H54 (cell line): Measurements from ENCODE around the gene IDH2.

Experiments
- DNase-seq: peaks from one replicate; pipeline ENCODE4 v3.0.0; 2011; ENCODE audit warnings: low spot score, mixed read lengths; ENCODE audit not compliant: insufficient read length
- FAIRE-seq: peaks from 3 replicates; lab custom pipeline; 2011; peaks lifted over from hg19 to GRCh38; lab: Jason Lieb, UNC
- POLR2A ChIP-seq: IDR thresholded peaks from 2 replicates; pipeline ENCODE4 v1.6.1; 2011; ENCODE audit warnings: low read depth, mild to moderate bottlenecking, low read length

IDH2 gene

DNA sequence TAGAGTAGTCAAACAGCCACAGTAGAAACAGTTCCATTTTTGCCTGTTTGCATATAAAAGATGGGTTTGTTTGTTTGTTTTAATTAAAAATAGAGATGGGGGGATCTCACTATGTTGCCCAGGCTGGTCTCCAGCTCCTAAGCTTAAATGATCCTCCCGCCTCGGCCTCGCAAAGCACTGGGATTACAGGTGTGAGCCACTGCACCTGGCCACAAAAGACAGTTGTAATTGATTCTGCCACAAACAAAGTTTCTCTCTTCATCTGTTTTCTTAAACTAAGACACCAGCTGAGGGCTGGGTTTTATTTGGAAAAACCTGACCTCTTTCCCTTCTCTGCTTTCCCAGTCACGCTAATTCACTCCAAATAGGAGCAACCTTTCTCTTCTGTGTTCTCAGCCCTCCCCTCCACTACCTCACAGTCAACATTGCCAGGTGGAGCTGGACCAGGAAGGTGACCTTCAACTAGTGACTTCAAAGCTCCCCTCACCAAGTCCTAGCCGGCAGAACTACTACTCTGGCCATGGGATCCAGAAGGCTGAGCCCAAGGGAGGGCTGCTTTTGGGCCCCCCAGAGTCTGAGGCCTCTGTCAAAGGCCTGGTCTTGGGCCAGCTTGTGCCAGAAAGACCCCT lies 1.5 kb upstream of the IDH2 start:
- no peak for FAIRE-seq
- no peak for DNase-seq

DNA sequence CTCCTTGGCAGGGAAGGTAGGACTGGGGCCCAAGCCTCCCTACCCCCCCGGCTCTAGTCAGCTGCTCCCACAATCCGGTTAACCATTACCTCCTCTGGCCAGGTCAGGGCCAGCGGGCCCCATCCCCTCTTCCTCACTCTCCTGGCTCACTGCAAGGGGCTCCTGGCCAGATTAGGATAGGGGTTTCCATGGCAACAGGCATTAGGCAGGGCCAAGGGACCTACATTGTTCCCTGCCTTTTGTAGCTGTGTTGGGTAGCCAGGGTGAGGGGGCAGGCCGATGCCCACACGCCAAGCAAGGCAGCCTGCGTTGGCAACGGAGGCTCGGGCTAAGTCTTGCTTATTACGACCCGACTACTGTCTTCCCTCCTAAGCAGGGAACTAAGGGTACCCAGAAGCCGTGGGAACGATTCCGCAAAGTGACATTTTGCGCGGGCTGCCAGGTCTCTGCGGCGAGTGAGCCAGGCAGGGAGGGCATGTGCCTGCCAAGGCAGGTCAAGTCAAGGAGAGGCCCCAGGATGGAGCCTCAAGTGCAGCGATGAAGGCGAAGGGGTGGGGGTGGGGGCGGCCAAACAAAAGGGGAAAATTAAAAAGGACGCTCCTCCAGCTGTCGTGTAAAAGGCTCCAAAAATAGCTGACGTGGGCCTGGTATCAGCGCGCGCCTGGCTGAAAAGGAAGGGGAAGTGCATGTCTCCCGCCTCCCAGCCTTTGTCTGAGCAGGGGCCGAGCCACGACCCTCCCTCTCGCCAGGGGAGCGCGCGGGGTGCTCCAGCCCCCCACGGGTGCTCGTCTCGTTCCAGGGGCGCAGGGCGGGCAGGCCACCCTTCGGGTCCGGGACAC lies 919 bp downstream of the IDH2 start:
- DNase-seq = no peak
- no peak for FAIRE-seq
- no peak for TF ChIP-seq POLR2A

More for the DNA sequence above, 1.5 kb upstream of the IDH2 start:
- TF ChIP-seq POLR2A = no peak

DNA sequence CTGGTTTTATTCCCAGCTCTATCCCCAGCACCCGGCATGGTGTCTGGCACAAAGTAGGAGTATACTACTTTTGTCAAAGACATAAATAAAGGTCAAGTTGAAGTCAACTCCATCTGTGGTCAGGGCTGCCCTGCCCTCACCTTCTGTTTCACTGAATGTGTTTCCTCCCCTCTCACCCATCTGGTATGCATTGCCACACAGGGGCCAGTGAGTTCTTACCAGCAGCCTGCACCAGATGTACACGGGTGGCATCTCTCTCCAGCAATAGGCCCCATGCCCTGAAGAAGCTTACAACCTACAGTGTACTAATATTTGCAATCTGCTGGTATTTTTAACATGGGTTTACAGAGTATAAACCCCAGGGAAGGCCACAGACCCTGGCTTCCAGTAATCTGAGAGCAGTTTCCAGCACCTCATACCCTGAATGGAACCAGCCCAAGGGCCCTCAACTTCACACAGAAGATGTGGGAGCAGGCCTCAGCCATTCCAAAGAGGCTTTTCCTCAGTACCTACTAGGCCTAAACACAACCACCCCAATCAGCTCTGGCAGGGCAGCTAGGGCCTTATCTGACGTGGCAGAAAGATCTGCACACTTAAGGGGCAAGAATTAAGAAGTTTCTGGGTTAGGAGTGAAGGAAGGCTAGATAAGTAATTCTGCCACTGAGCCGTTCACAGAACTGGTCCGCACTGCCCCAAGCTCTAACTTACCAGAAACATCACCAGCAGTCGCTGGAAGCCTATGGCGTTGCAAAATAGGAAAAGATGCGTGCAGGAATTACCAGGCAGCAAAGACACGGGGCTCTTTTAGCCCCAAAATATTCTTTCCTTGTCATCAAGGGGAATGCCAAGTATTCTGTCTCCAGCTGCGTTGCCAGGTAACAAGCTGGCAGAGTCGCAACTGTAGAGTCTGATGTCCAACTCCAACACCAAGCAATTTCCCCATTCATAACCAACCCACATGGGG lies 2.1 kb downstream of the IDH2 start:
- FAIRE-seq (no peak), DNase-seq (peak; percentile 74)
- TF ChIP-seq POLR2A = no peak

DNA sequence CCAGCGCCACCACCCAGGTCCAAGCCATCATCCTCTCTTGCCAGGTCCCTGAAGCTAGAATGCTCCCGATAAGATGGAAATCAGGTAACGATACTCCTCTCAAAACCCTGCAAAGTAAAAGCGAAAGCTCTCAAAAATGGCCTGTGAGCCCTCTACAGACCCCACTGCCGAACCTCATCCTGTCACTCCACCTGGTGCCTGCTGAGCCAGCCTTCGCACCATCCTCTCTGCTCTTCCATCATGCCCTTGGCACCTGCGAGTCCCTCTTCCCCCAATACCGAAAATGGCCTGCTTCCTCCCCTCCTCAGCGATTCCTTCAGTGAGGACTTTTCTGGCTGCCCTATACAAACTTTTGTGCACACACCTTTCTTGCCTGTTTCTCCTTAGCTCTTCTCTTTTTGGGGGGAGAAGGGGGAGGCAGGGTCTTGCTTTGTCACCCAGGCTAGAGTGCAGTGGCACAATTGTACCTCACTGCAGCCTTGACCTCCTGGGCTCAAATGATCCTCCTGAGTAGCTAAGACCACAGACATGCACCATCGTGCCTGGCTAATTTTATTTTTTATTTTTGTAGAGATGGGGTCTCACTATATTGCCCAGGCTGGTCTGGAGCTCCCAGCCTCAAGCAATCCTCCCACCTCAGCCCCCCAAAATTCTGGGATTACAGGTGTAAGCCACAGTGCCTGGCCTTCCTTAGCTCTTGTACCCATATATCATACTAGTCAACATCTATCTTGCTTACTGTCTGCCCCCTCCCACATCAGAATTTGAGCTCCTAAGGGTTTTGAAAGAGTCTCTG lies 3.0 kb downstream of the IDH2 start:
- DNase-seq = no peak
- no peak for FAIRE-seq
- TF ChIP-seq POLR2A = no peak

DNA sequence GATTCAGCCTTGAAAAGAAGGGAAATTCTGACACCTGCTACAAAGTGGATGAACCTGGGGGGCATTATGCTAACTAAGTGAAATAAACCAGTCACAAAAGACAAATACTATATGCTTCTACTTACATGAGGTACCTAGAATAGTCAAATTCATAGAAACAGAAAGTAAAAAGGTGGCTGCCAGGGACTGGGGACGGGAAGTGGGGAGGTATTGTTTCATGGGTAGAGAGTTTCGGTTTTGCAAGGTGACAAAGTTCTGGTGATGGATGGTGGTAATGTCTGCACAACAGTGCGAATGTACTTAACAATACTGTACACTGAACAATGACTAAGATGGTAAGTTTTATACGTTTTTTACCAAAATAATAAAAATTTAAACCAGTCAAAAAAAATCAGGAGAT lies 4.8 kb downstream of the IDH2 start:
- no peak for FAIRE-seq
- no peak for TF ChIP-seq POLR2A
- DNase-seq = no peak

DNA sequence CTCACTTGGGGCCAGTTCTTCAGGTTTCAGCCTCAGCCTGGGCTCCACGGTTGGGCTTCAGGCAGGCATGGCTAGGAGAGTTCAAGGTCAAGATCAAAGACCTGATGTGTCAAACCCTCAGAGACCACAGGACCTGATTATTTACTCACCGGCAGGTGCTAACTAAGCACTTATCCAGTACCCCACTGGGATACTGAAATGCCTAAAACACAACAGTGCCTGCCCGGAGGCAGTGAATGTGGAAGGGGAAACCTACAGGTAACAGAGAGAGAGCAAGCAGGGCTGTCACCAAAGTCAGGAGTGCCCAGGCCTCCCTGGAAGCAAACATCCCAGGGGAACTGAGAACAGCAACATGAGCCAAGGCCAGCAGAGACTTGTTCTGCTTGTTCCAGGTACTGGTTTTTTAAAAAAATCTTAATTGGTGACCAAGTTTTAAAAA lies 6.7 kb downstream of the IDH2 start:
- no peak for TF ChIP-seq POLR2A
- FAIRE-seq (no peak), DNase-seq (no peak)

DNA sequence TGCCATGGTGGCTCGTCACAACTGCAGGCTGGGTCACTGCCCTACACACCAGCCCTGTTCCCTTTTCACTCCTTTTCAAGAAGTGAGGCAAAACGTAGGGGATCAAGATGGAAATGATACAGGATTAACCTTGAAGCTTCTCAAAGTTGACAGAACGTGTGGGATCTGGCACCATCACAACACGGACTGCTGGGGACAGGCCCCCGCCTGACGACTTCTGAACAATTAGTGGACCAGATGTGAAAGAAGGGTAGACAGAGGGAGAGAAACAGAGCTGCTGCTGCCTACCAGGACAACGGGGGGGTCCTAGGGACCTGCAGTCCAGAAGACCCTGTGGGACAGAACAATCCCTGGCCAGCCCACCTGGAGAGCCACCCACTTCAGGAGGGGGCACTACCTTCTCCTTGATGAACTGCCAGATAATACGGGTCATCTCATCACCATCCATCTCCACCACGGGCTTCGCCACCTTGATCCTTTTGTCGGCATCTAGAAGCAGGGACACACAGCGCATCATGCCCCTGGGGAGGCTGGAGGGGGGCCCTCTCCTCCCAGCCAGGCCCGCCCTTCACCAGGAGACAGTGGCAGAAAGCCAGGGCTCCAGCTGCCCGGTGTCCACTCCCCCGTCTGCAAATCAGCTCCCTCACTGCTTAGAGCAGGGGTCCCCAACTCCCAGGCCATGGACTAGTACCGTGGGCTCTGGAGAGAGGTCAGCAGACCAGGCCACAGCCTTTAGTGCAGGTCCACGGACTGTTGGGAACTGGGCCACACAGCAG lies 10.9 kb downstream of the IDH2 start:
- TF ChIP-seq POLR2A = no peak
- DNase-seq (no peak), FAIRE-seq (no peak)

DNA sequence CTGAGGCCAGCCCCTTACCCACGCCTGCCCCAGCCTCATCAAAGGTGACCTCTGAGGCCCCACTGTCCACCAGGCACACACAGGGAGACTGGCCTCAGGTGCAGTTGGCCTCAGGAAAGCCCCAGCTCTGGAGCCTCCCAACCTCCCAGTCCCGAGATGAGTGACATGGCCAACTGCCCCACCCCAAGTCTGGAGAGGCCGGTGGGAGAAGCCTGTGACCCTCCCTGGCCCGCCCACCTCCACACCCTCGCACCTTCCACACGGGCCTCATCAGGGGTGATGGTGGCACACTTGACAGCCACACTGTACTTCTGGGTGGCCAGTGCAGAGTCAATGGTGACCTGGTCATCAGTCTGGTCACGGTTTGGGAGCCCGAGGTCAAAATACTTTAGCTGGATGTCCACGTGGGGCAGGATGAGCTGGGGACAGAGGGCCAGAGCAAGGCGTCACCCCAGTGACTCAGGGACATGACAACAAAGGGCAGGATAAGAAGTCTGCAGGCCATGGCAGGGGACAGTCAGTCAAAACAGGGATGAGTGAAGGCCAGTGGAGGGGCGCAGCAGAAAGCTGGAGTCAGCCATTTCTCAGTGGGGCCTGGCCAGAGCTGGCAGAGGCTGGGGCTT lies 11.9 kb downstream of the IDH2 start:
- FAIRE-seq (no peak), DNase-seq (no peak)

DNA sequence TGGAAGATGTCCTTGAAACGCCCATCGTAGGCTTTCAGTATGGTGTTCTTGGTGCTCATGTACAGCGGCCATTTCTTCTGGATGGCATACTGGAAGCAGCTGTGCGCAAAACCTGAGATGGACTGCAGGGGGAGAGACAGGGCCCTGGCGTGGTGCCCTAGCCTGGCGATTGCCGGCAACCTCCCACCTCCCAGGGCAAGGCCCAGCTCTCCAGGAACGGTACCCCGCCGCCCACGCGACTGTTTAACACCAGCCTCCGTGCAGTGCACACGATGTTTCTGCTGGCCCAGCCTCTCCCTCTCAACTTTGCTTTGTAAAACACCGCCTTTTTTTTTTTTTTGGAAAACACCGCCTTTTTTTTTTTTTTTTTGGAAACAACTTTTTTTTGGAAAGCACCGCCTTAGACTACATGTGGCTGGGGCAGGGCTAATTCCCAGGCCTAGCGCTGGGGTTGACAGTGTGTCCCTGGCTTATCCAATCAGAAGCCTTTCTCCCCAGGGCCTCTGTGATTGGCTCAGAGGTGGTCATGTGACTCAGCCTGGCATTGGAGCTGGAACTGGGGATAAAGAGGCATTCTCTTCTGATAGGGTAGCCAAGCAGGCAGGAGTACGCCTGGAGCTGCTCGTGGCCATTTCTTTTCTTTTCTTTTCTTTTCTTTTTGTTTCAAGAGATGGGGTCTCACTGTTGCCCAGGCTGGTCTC lies 14.7 kb downstream of the IDH2 start:
- TF ChIP-seq POLR2A = no peak
- FAIRE-seq (no peak), DNase-seq (no peak)

More for the DNA sequence above, 11.9 kb downstream of the IDH2 start:
- TF ChIP-seq POLR2A = no peak

DNA sequence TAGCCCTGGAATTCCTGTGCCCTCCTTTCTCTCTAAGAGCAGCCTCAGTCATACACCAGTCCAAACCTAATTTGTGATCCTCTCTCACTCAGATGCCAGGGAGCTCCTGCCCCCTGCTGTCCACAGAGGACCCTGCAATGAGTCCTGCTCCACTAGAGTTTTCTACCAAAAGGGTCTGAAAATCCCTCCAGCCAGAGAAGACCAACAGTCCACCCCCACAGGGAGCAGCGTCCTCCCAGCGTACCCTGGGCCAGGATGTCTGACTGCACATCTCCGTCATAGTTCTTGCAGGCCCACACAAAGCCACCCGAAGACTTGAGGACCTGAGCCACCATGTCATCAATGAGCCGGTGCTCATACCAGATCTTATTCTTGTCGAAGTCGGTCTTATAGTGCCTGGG lies 15.4 kb downstream of the IDH2 start:
- FAIRE-seq = no peak
- no peak for TF ChIP-seq POLR2A
- peak; percentile 26 for DNase-seq

DNA sequence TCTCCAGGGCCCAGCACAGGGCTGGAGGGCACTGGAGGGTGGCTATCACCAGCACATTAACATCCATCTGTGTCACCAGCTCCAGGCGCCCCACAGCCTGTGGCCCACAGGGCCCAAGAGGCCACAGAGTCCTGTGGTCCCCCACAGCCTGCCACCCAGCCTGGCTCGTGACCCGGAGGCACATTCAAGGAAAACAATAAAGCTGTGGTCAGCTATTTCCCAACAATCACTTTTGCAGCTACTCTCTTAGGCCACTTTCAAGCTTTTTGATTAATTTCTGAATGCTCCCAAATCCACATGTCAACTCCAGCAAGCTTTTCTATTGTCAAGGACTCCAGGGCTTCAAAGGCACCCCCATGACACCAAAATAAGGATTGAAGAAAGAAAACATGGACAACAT lies 16.7 kb downstream of the IDH2 start:
- FAIRE-seq (no peak), DNase-seq (no peak)
- no peak for TF ChIP-seq POLR2A
